ENCODE results near the gene CXorf38.

Gene CXorf38, protein sequence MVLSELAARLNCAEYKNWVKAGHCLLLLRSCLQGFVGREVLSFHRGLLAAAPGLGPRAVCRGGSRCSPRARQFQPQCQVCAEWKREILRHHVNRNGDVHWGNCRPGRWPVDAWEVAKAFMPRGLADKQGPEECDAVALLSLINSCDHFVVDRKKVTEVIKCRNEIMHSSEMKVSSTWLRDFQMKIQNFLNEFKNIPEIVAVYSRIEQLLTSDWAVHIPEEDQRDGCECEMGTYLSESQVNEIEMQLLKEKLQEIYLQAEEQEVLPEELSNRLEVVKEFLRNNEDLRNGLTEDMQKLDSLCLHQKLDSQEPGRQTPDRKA

GRCh38 chrX:40647307-40648197 is at the start of gene CXorf38:
Gene CXorf38 (minus strand): TSS chrX:40647561. CDS start chrX:40647520, 41 bp downstream.
- DNase-seq, result peak; percentile 97

DNA sequence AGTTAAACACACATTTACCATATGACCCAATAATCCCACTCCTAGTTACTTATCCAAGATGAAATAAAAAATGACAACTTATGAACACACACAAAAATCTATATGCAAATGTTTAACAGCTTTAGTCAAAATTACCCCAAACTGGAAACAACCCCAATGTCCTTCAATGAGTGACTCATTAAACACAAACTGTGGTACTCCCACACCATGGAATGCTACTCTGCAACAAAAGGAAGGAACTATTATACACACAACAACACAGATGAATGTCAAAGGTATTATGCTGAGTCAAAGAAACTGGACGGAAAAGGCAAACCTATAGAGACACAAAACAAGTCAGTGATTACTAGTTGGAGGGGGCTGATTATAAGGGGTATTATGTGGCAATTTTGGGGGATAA is 47.4 kb upstream of the CXorf38 start:
- no peak for DNase-seq

GRCh38 chrX:40688929-40689328 is 41.6 kb upstream of the CXorf38 start:
- no peak for DNase-seq

DNA sequence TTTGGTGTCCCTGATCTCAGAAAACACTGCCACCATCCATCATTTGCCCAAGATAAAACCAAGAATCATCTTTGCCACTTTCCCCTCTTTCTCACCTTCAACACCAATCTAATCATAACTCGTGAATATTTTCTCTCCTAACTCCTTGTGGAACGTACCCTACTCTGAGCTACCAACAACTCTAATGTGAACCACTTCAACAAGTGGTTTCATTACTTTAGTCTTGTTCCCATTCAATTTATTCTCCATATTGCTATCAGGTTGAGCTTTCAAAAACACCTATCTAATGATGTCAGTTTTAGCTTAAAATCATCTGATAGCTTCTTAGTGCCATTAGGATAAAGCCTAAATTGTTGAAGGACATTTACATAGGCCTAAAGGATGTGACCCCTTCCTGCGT is 39.8 kb upstream of the CXorf38 start:
- DNase-seq, result no peak

- DNase-seq, result no peak
These were observed 38.1 kb upstream of the CXorf38 start for GRCh38 chrX:40685362-40685918.

GRCh38 chrX:40684092-40684491 is 36.7 kb upstream of the CXorf38 start:
- DNase-seq, result no peak

- no peak for DNase-seq
These were observed 35.9 kb upstream of the CXorf38 start for GRCh38 chrX:40683245-40683644.

GRCh38 chrX:40671126-40671525 is 23.8 kb upstream of the CXorf38 start:
- DNase-seq, result peak; percentile 63

- DNase-seq, result peak; percentile 90
These were observed 16.7 kb upstream of the CXorf38 start for GRCh38 chrX:40663880-40664630.

- no peak for DNase-seq
These were observed 15.8 kb upstream of the CXorf38 start for GRCh38 chrX:40663078-40663740.

- DNase-seq, result no peak
These were observed 14.1 kb upstream of the CXorf38 start for GRCh38 chrX:40661489-40661888.

DNA sequence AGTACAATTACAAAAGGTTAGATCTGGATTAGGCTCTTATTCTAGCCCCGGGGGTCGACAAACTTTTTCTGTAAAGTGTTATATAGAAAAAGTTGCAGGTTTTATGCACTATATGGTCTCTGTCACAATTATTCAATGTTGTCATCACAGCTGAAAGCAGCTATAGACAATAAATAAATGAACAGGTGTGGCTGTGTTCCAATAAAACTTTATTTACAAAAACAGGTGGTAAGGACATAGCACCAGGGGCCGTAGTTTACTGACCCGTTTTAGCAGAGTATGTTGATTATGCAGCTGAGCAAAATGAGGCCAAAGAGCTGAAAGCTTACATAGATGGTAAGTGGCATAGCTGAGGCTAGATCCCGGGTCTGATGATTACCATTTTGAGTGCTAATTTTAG is 13.0 kb upstream of the CXorf38 start:
- no peak for DNase-seq

- DNase-seq, result no peak
These were observed 6.2 kb upstream of the CXorf38 start for GRCh38 chrX:40653535-40653934.

GRCh38 chrX:40652664-40653063 is 5.3 kb upstream of the CXorf38 start:
- DNase-seq, result no peak

DNA sequence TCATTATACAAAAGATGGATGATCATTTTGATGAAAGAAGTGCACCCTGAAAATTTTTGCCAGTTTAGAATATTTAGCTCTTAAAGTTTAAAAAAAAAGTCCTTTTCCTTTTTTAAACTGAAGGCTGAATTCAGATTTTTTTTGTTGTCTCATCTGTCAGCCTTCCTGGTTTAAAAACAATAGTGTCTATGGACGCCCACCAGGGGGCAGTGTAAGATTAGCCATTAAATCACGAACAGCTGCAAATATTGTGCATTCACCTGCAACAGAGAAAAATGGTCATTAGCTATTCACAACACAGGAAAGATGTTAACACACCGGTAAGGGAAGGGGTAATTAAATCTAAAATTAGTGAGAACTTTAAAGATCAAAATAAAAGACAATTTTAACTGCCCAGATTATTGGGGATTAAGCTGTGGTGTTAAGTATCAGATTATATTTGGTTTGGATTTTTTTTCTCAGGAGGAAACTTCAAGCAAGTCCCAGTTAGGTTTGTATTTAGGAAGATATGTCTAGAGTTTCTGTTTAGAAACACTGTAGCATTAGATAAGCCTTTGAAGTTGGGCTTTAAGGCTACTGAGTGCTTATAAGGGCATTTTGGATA is 4.4 kb upstream of the CXorf38 start:
- DNase-seq, result peak; percentile 69

DNA sequence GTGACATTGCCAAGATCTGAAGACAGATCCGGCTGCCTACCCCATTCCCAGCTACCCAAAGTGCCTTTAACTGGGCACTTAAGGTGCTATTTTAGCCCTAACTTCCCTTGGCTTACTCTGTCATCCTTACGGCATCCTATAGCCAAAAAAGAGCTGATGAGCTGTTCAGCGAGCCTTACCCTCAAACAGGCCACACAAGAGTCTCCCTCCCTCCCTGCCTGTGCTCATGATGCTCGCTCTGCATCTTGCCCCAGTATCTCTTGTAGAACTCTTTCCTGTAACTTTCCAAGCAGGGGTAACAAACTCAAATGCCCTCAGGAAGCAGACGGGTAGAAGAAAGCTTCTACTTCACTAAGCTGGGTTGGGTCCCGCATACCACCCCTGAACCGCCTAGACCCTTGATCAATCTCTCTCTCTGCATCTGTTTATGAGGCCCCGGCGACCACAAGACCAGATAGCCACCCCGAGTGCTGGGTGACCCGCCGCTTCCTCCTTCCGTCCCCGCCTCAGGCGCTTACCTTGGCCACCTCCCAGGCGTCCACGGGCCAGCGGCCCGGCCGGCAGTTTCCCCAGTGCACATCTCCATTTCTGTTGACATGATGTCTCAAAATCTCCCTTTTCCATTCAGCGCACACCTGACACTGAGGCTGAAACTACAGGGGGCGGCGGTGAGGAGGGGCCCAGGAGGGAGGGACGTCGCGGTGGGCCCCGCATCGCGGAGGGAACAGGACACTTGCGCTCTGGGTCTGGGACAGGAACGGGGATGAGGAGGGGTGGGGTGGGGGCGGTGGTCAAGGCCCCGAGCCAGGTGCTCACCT is 663 bp downstream of the CXorf38 start:
- DNase-seq, result peak; percentile 64

DNA sequence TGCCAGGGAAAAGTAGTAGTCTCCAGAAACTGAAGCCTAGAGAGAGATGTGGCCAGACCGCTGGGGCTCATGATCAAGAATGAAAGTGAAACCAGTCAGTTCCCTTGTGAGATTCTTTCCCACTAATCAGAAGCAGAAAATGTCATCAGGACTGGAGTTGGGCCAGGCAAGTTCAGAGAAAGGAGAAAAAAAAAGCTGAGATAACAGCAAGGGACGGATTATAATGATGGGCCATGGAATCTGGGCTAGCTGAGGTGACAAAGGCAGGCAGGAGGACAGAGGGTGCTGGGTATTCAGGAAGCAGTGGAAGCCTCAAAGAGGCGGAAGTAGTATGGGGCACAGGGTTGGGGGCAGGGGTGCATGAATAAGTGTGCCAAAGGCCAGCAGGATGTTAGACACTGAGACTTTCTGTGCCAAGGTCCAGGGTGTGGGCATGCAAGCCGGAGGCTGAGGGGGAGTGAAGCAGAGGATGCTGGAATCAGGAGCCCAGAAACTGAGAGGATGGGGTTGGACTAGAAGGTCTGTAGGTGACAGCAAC is 2.5 kb downstream of the CXorf38 start:
- no peak for DNase-seq

GRCh38 chrX:40644176-40644575 is 3.2 kb downstream of the CXorf38 start:
- DNase-seq, result no peak

- no peak for DNase-seq
These were observed 9.7 kb downstream of the CXorf38 start for GRCh38 chrX:40637687-40638086.

- DNase-seq, result no peak
These were observed 15.2 kb downstream of the CXorf38 start for GRCh38 chrX:40632199-40632598.

DNA sequence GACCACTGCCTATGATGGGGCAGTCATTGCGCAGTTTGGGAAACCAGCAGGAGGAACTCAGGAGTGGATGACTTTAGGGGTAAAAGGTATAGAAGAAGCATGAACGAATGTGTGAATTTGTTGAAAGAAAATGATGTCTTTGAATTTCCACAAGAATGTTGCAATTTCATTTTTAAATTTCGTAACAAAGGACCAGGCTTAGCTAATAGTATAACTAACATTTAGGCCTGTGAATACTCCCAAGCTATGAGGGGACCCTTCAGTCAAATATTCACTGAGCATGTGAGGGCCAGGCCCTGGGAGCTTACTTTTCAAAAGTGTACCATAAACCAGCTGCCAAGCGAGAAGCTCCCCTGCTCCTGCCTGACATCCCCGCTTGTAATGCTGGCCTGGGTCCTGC is 18.9 kb downstream of the CXorf38 start:
- DNase-seq, result no peak

All from islet precursor cell (in vitro differentiated cells).